Measurements from ENCODE around the gene RAB3GAP1.
"Not testable (repeated sequence)": the region's sequence is repeated elsewhere in the genome, so short reads cannot be mapped to it uniquely, and the experiment has no call there.

RAB3GAP1 gene

GRCh38 chr2:135052042-135052876 lies at the start of gene RAB3GAP1:
TSS of gene RAB3GAP1 (plus strand) at chr2:135052292. CDS start at chr2:135052308, 16 bp downstream.
- peak; percentile 90 for DNase-seq

DNA sequence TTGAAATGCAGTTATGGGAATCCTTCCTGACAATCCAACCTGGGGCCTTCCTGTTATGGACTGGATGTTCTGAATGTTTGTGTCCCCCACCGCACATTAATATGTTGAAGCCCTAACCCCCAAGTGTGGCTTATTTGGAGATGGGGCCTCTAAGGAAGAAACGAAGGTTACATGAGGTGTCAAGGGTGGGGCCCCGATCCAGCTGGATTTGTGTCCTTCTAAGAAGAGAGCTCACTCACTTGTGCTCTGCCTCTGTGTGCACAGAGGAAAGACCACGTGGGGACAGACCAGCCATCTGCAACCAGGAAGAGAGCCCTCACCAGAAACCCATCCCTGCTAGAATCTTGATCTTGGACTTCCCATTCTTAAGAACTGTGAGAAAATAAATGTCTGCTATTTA lies 49.3 kb upstream of the RAB3GAP1 start:
- no peak for DNase-seq

DNA sequence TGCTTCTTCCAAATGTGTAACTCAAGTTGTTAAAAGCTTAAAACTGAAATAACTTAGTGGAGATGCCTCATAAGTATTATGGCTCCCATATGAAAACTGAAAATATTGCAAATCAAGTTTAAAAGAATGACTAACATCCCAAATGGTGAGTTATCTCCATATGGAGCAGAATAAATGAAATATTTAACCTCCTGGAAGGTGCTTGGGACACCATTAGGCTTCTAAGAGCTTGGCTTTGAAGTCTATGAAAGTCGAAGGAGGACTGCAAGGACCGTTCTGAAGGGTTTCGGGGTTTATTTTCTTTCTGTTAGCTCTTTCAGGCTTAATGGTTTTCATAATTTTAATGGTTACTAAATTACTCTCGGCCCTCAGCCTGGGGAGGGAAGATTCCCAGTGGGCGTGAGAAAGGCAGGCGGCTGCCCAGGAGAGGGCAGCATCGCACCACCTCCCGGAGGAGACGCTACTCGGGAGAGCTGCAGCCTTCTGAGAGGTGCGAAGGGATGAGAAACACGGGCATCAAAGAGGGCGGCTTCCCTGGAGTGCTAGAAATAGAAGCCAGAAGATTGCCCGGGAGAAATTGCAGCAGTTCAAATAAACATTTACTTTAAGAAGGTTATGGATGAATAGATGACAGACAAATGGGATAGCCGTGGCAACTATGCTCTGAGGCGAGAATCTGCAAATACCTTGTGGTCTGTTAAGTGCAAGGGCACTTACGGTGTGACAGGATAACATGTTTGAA lies 47.9 kb upstream of the RAB3GAP1 start:
- DNase-seq = peak; percentile 18

DNA sequence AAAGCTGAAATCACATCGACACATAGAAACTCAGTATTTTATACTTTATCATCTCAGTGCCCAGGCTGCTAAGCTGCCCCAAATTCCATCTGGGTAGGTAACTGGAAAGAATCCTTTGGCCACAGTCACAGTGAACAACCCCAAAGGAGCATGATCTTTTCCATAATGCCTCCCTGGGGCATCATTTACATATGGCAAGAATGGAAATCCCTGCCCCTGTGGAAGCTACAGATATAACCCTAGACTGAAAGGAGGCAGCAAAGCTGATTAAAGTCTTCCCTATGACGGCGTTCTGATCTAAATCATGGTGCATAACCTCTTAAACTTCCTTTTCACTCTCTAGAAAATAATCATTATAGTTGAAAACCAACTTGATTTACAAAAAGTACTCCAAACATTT lies 46.3 kb upstream of the RAB3GAP1 start:
- DNase-seq = no peak

- no peak for DNase-seq
These were observed 42.8 kb upstream of the RAB3GAP1 start for GRCh38 chr2:135009339-135009738.

DNA sequence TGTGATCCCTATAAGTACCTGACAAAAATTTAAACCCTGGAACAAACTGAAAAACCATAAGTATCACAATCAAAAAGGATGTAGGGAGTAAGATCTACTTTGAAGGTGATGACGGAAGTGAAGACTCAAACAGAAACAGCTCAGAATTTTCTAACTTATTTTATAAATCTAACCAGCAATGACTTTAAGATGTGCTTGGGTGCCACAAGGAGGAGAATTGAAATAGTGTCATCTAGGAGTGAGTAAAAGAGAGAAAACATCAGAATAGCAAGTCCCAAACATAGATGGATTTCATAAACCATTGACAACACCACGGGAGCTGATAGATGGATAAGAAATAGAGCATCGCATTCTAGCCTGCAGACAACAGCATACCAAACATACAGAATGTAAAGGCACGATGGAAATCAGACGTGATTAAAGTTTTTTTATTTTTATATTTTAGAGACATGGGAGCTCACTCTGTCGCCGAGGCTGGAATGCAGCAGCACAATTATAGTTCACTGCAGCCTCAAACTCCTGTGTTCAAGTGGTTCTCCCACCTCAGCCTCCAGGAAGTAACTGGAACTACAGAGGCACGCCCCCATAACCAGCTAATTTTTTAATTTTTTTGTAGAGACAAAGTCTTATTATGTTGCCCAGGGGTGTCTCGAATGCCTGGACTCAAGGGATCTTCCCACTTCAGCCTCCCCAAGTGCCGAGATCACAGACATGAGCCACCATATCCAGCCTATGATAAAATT lies 41.7 kb upstream of the RAB3GAP1 start:
- DNase-seq = no peak

DNA sequence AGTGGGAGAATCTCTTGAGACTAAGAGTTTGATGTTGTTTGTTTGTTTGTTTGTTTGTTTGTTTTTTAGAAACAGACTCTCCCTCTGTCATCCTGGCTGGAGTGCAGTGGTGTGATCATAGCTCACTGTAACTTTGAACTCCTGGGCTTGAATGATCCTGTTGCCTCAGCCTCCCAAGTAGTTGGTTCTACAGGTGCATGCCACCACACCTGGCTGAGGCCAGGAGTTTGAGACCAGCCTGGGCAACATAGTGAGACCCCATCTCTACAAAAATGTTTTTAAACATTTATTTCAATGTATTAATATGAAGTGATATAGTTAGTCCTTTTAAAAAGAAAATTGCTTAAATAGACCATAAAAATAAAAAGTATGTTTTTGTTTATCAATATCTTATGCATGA lies 40.5 kb upstream of the RAB3GAP1 start:
- no peak for DNase-seq

DNA sequence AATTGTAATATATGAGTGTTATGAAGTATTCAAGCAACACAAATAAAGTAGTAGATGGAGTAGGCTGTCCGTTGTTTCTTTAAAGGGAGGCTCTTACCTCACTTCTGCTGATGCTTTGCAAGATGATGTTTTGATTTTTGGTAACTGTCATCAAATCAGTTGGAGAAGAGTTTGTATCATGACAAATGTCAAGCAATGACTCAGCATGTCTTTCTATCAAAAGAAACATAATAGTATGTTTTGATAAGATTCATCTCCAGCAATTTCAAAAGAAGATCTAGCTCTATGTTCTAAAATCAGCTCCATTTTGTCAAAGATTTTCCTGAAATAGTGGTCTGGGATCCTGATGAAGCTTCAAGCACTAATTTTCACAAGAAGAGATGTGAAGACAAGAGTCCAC lies 30.5 kb upstream of the RAB3GAP1 start:
- DNase-seq = no peak

DNA sequence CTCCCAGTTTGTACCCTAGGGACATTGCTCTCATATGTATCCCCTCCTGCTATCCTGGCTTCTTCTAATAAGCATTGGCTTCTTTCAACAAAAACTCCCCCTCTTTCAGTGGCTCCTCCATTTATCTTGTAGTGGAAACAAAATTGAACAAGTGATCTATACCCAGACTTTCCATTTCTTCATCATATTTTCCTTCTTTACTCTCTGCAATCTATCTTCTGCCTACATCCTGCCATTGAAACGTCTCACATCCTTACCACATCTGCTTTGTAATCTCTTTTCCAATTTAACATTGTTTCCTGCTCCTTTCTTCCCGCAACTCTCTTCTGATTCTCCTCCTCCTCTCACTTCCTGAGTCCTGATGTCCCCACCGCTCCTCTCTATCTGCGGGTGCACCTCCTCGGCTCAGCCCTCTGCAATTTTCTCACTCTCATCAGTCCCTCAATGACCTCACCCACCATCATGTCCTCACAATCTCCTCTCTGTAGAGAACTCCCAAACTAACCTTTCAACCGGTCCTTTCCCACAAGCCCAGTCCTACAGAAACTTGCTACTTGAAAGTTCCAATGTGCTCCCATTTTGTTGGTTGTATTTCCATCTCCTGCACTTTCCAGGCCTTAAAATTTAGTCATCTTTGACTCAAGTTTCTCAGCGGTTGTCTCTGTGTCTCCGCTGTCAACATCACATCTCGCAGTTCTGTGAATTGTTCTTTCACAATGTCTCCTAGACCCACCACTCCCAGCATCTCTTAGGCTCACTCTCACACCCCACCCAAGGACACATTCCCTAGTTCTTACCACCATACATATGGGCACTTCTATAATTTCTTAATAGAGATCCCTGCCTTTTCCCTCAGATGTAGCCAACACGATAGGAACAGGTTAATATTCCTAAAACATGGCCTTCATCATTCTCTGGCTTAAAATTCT lies 28.9 kb upstream of the RAB3GAP1 start:
- no peak for DNase-seq

- DNase-seq = no peak
These were observed 28.1 kb upstream of the RAB3GAP1 start for GRCh38 chr2:135023886-135024485.

- DNase-seq = no peak
These were observed 22.5 kb upstream of the RAB3GAP1 start for GRCh38 chr2:135029481-135030134.

GRCh38 chr2:135030826-135031225 lies 21.3 kb upstream of the RAB3GAP1 start:
- DNase-seq = peak; percentile 38

DNA sequence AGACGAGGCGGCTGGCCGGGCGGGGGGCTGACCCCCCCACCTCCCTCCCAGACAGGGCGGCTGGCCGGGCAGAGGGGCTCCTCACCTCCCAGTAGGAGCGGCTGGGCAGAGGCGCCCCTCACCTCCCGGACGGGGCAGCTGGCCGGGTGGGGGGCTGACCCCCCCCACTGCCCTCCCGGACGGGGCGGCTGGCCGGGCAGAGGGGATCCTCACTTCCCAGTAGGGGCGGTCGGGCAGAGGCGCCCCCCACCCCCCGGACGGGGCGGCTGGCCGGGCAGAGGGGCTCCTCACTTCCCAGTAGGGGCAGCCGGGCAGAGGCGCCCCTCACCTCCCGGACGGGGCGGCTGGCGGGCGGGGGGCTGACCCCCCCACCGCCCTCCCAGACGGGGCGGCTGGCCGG lies 18.9 kb upstream of the RAB3GAP1 start:
- not testable (repeated sequence) for DNase-seq

DNA sequence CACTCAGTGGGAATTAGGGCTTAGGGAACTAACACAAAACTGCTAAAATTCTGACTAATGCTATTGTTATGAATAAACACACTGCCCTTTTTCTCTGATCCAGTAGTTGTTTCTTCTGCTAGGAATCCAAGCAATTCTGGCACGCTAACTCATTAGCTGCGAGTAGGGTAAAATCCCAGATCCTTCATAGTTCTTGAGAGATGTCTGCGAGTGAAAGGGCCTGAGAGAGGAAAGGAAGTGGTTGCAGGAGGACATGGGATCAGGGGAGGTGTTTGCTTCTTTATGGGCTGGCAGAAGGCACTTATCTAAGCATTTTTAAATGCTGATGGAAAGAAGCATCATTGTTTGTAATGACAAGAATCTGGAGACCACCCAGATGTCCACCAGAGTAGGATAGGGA lies 14.3 kb upstream of the RAB3GAP1 start:
- no peak for DNase-seq

DNA sequence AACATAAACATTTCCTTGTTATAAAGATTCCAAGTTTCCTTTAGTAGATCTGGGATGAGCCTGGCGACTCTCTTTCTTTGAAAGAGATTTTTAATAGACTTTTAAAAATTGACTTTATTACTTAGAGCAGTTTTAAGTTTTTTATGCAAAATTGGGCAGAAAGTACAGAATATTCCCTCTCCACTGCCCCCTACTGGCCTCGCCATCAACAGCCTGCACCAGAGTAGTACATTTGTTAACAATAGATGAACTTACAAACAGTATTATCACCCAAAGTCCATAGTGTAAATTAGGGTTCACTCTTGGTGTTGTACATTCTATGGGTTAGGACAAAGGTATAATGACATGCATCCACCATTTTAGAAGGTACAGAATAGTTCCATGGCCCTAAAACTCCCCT lies 8.7 kb upstream of the RAB3GAP1 start:
- DNase-seq = no peak

- no peak for DNase-seq
These were observed 4.8 kb upstream of the RAB3GAP1 start, which contains the start of gene MAP3K19 for GRCh38 chr2:135047300-135047699. TSS of gene MAP3K19 (minus strand) at chr2:135047447. CDS start at chr2:135024647, 22,800 bp downstream.

- peak; percentile 2 for DNase-seq
These were observed 4.0 kb upstream of the RAB3GAP1 start for GRCh38 chr2:135048122-135048521.

- DNase-seq = no peak
These were observed 2.0 kb upstream of the RAB3GAP1 start for GRCh38 chr2:135050132-135050531.

DNA sequence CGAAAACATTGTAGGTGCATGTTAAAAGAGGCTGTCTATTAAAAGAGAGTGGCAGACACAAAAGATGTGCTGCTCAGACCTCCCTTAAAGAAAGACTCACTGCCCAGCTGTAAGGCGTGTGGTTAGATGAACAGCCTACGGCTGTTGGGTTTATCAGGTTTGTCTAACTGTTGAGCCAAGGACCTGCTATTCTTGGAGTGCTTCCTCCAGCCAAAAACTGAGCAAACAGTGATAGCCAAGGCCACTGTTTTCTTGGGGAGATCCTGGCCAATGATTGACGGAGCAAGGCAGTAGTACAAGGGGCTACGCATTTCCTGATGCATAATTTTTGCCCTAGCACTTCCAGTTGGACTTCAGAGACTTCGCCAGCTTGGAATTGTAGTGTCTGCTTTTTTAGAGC lies 1.4 kb upstream of the RAB3GAP1 start:
- no peak for DNase-seq

DNA sequence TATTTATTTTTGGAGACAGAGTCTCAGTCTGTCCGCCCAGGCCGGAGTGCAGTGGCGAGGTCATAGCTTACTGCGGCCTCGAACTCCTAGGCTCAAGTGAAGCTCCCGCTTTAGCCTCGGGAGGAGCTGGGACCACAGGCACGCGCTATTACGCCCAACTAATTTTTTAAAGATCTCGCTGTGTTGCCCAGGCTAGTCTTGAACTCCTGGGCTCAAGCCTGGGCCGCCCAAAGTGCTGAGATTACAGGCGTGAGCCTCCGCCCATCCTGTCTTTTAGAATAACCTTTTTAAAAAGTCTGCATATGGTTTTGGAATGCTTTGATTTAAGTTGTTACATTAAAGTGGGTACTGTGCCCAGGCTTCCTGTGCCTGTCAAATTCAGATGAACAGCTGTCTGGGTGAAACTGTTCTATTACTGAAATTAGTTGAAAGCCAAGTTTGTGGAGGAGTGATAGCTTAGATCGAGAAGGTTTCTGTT lies 944 bp downstream of the RAB3GAP1 start:
- no peak for DNase-seq

- no peak for DNase-seq
These were observed 3.2 kb downstream of the RAB3GAP1 start for GRCh38 chr2:135055182-135055786.

Data from MV-4-11 (cell line).